Neural cell (in vitro differentiated cells): ENCODE results near the gene DTX1. TPM values are rescaled to one million over a fixed set of nuclear protein-coding genes. Genes with fewer than 3 reads are reported as not detected.

Source experiments
- H2AFZ ChIP-seq: fragments of 200-600, 300-800 bp; sonication (generic), shearing (Covaris generic); 2 replicates; pipeline ENCODE4 v1.6.0; 2014; ENCODE audit warnings: low read depth, mild to moderate bottlenecking, antibody characterized with exemption, low read length, moderate library complexity
- H3F3A ChIP-seq: fragments of 200-600 bp; shearing (Covaris generic); 2 replicates; pipeline ENCODE4 v1.6.1; 2016; ENCODE audit warnings: mild to moderate bottlenecking, moderate library complexity, mixed read lengths, antibody characterized with exemption, low read length; ENCODE audit not compliant: insufficient read depth, poor library complexity, severe bottlenecking
- H3K27ac ChIP-seq: fragments of 200-600, 300-800 bp; sonication (generic), shearing (Covaris generic); 2 replicates; pipeline ENCODE4 v1.5.1; 2014; ENCODE audit warnings: mild to moderate bottlenecking, low read length, moderate library complexity
- H3K27me3 ChIP-seq: fragments of 300-800, 200-600 bp; sonication (generic), shearing (Covaris generic); 2 replicates; pipeline ENCODE4 v1.6.0; 2014; ENCODE audit warnings: mild to moderate bottlenecking, low read depth, low read length, moderate library complexity; ENCODE audit not compliant: insufficient read depth
- H3K36me3 ChIP-seq: fragments of 300-800, 200-600 bp; sonication (generic), shearing (Covaris generic); 2 replicates; pipeline ENCODE4 v1.5.1; 2014; ENCODE audit warnings: mild to moderate bottlenecking, antibody characterized with exemption, low read length, moderate library complexity; ENCODE audit not compliant: insufficient read depth
- H3K4me2 ChIP-seq: fragments of 300-800, 200-600 bp; sonication (generic), shearing (Covaris generic); 2 replicates; pipeline ENCODE4 v1.6.0; 2014; ENCODE audit warnings: mild to moderate bottlenecking, low read length
- H3K4me3 ChIP-seq: fragments of 300-800, 200-600 bp; sonication (generic), shearing (Covaris generic); 2 replicates; pipeline ENCODE4 v1.5.1; 2014; ENCODE audit warnings: mild to moderate bottlenecking, low read length, moderate library complexity
- H3K79me2 ChIP-seq: fragments of 200-600 bp; shearing (Covaris generic); replicated peaks from 2 replicates; pipeline ENCODE4 v1.6.0; 2014; ENCODE audit warnings: mild to moderate bottlenecking, low read length, moderate library complexity; ENCODE audit not compliant: insufficient read depth
- H3K9ac ChIP-seq: fragments of 300-800, 200-600 bp; sonication (generic), shearing (Covaris generic); 2 replicates; pipeline ENCODE4 v1.6.1; 2016; ENCODE audit warnings: mild to moderate bottlenecking, low read length, mixed read lengths
- H3K9me2 ChIP-seq: fragments of 200-600 bp; shearing (Covaris generic); 2 replicates; pipeline ENCODE4 v1.6.1; 2016; ENCODE audit warnings: mild to moderate bottlenecking, low read length, mixed read lengths; ENCODE audit not compliant: insufficient read depth
- H3K9me3 ChIP-seq: fragments of 200-600, 300-800 bp; sonication (generic), shearing (Covaris generic); 2 replicates; pipeline ENCODE4 v1.6.1; 2016; ENCODE audit warnings: mild to moderate bottlenecking, mixed run types, low read length, moderate library complexity, mixed read lengths
- H4K20me1 ChIP-seq: fragments of 200-600 bp; shearing (Covaris generic); 2 replicates; pipeline ENCODE4 v1.6.1; 2016; ENCODE audit warnings: mild to moderate bottlenecking, mixed run types; ENCODE audit not compliant: insufficient read depth
- CTCF ChIP-seq: fragments of 450-650 bp; IDR thresholded peaks from 2 replicates; pipeline ENCODE4 v1.5.1; 2014; ENCODE audit warnings: antibody characterized with exemption, mild to moderate bottlenecking, moderate library complexity; ENCODE audit not compliant: poor library complexity, severe bottlenecking
- EP300 ChIP-seq: fragments of 450-650 bp; conservative IDR thresholded peaks from 2 replicates; pipeline ENCODE4 v1.6.1; 2014; ENCODE audit warnings: antibody characterized with exemption, mild to moderate bottlenecking, moderate library complexity; ENCODE audit not compliant: poor library complexity, severe bottlenecking
- EZH2 ChIP-seq: fragments of 200-600, 300-800 bp; shearing (Covaris generic), sonication (generic); IDR thresholded peaks from 2 replicates; pipeline ENCODE4 v1.6.1; 2014; ENCODE audit warnings: antibody characterized with exemption, low read length, borderline replicate concordance, mild to moderate bottlenecking; ENCODE audit not compliant: insufficient read depth, poor library complexity, severe bottlenecking
- MXI1 ChIP-seq: fragments of 450-650 bp; conservative IDR thresholded peaks from 2 replicates; pipeline ENCODE4 v1.6.1; 2014; ENCODE audit warnings: antibody characterized with exemption, mild to moderate bottlenecking; ENCODE audit not compliant: poor library complexity, severe bottlenecking
- POLR2AphosphoS5 ChIP-seq: IDR thresholded peaks from 2 replicates; pipeline ENCODE4 v1.6.1; 2012
- RAD21 ChIP-seq: fragments of 450-650 bp; conservative IDR thresholded peaks from 2 replicates; pipeline ENCODE4 v1.6.1; 2014; ENCODE audit warnings: antibody characterized with exemption, mild to moderate bottlenecking, moderate library complexity
- REST ChIP-seq: IDR thresholded peaks from 2 replicates; pipeline ENCODE4 v1.6.1; 2012; ENCODE audit warnings: borderline replicate concordance
- SMC3 ChIP-seq: fragments of 450-650 bp; conservative IDR thresholded peaks from 2 replicates; pipeline ENCODE4 v1.6.1; 2014; ENCODE audit warnings: antibody characterized with exemption, mild to moderate bottlenecking, moderate library complexity; ENCODE audit not compliant: poor library complexity
- TAF1 ChIP-seq: IDR thresholded peaks from 2 replicates; pipeline ENCODE4 v1.6.1; 2012; ENCODE audit warnings: low read depth
- polyA plus RNA-seq: library from polyadenylated mRNA; depleted of rRNA; stranded (reverse); fragments of >200 nt; gene quantifications from 2 replicates; pipeline ENCODE4 v1.2.3, GENCODE V29; 2014

Gene DTX1
- polyA plus RNA-seq, 1 donor from 2014 or later, result 30.7 TPM

- Histone ChIP-seq H3K9me3 (no peaks in the 10 kb centered on the region), H3K4me2 (no peak overlapping the region), H3K36me3 (no peaks in the 10 kb centered on the region), H3F3A (no peaks in the 10 kb centered on the region), H4K20me1 (peaks cover 8% of the 10 kb centered on the region), H3K9me2 (no peaks in the 10 kb centered on the region), H3K4me3 (no peak overlapping the region), H3K79me2 (no peaks in the 10 kb centered on the region), H3K9ac (no peak overlapping the region), H3K27me3 (no peaks in the 10 kb centered on the region), H3K27ac (no peak overlapping the region), H2AFZ (no peak overlapping the region)
- TF ChIP-seq REST, result no peak
- TF ChIP-seq EZH2, result no peak
- no peak for TF ChIP-seq CTCF
- TF ChIP-seq POLR2AphosphoS5, result no peak
- TF ChIP-seq EP300, result no peak
- TF ChIP-seq TAF1, result no peak
- TF ChIP-seq SMC3, result no peak
- TF ChIP-seq MXI1, result no peak
These were observed 11.7 kb downstream of the DTX1 start for GRCh38 chr12:113067987-113068935.

- Histone ChIP-seq H3K9ac (no peak overlapping the region), H2AFZ (no peak overlapping the region), H3F3A (no peaks in the 10 kb centered on the region), H3K36me3 (no peaks in the 10 kb centered on the region), H3K4me3 (no peak overlapping the region), H4K20me1 (peaks cover 8% of the 10 kb centered on the region), H3K4me2 (no peak overlapping the region), H3K27ac (no peak overlapping the region), H3K9me3 (no peaks in the 10 kb centered on the region), H3K27me3 (no peaks in the 10 kb centered on the region), H3K9me2 (no peaks in the 10 kb centered on the region), H3K79me2 (no peaks in the 10 kb centered on the region)
- TF ChIP-seq POLR2AphosphoS5 (no peak), SMC3 (no peak), MXI1 (no peak), REST (no peak), RAD21 (no peak), EP300 (no peak), CTCF (no peak), EZH2 (no peak), TAF1 (no peak)
These were observed 12.6 kb downstream of the DTX1 start for GRCh38 chr12:113069149-113069548.
